ENCODE data around the gene SARM1.

The SARM1 gene

GRCh38 chr17:28344011-28344410 is 27.5 kb upstream of the SARM1 start:
- Histone ChIP-seq H3K4me3 (ENCODE audit: low read length) (no peak overlapping the region), H3K9ac (ENCODE audit: low read depth, low read length) (no peak overlapping the region), H3K27me3 (ENCODE audit: insufficient read depth, low read length) (no peaks in the 10 kb centered on the region), H3K4me1 (ENCODE audit: insufficient read depth, low read length) (peaks cover 9% of the 10 kb centered on the region), H3K9me3 (ENCODE audit: insufficient read depth, low read depth, low read length) (no peaks in the 10 kb centered on the region), H3K36me3 (ENCODE audit: insufficient read depth, low read depth, low read length) (peaks cover 91% of the 10 kb centered on the region), H3K27ac (ENCODE audit: low read length) (no peak overlapping the region)

DNA sequence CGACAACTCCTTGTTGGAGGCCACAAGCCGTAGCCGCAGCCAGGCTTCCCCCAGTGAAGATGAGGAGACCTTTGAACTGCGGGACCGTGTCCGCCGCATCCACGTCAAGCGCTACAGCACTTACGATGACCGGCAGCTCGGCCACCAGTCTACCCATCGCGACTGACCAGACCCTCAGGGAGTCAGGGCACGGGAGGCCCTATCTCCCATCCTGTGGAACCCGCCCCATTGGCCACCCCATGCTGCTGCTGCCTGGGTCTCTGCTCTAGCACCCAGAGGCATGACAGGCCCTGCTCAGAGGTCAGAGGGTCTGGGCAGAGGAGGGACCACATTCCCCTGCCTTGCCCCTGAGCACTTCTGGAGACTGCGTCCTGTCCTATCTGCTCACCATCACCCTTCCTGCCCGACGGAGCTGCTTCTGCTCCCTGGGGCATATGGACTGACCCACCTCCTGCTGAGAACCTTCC is 27.0 kb upstream of the SARM1 start:
- H3K9me3 ChIP-seq (ENCODE audit: insufficient read depth, low read depth, low read length): no peaks in the 10 kb centered on the region
- no peak overlapping the region for H3K4me3 ChIP-seq (ENCODE audit: low read length)
- H3K36me3 ChIP-seq (ENCODE audit: insufficient read depth, low read depth, low read length): peaks cover 92% of the 10 kb centered on the region
- no peak overlapping the region for H3K9ac ChIP-seq (ENCODE audit: low read depth, low read length)
- no peaks in the 10 kb centered on the region for H3K27me3 ChIP-seq (ENCODE audit: insufficient read depth, low read length)
- peaks cover 9% of the 10 kb centered on the region for H3K4me1 ChIP-seq (ENCODE audit: insufficient read depth, low read length)
- H3K27ac ChIP-seq (ENCODE audit: low read length): no peak overlapping the region

- Histone ChIP-seq H3K4me3 (ENCODE audit: low read length) (no peak overlapping the region), H3K27ac (ENCODE audit: low read length) (no peak overlapping the region), H3K36me3 (ENCODE audit: insufficient read depth, low read depth, low read length) (peaks cover 97% of the 10 kb centered on the region), H3K9ac (ENCODE audit: low read depth, low read length) (no peak overlapping the region), H3K4me1 (ENCODE audit: insufficient read depth, low read length) (peaks cover 9% of the 10 kb centered on the region), H3K27me3 (ENCODE audit: insufficient read depth, low read length) (no peaks in the 10 kb centered on the region), H3K9me3 (ENCODE audit: insufficient read depth, low read depth, low read length) (no peaks in the 10 kb centered on the region)
These were observed 25.9 kb upstream of the SARM1 start for GRCh38 chr17:28345419-28346198.

GRCh38 chr17:28346199-28346580 is 25.3 kb upstream of the SARM1 start:
- Histone ChIP-seq H3K4me1 (ENCODE audit: insufficient read depth, low read length) (peaks cover 9% of the 10 kb centered on the region), H3K9me3 (ENCODE audit: insufficient read depth, low read depth, low read length) (no peaks in the 10 kb centered on the region), H3K9ac (ENCODE audit: low read depth, low read length) (no peak overlapping the region), H3K4me3 (ENCODE audit: low read length) (no peak overlapping the region), H3K27me3 (ENCODE audit: insufficient read depth, low read length) (no peaks in the 10 kb centered on the region), H3K27ac (ENCODE audit: low read length) (no peak overlapping the region), H3K36me3 (ENCODE audit: insufficient read depth, low read depth, low read length) (peaks cover 97% of the 10 kb centered on the region)

GRCh38 chr17:28346746-28347246 is 24.7 kb upstream of the SARM1 start:
- Histone ChIP-seq H3K4me1 (ENCODE audit: insufficient read depth, low read length) (peaks cover 9% of the 10 kb centered on the region), H3K9ac (ENCODE audit: low read depth, low read length) (no peak overlapping the region), H3K9me3 (ENCODE audit: insufficient read depth, low read depth, low read length) (no peaks in the 10 kb centered on the region), H3K27ac (ENCODE audit: low read length) (no peak overlapping the region), H3K4me3 (ENCODE audit: low read length) (no peak overlapping the region), H3K27me3 (ENCODE audit: insufficient read depth, low read length) (no peaks in the 10 kb centered on the region), H3K36me3 (ENCODE audit: insufficient read depth, low read depth, low read length) (peaks cover 97% of the 10 kb centered on the region)

DNA sequence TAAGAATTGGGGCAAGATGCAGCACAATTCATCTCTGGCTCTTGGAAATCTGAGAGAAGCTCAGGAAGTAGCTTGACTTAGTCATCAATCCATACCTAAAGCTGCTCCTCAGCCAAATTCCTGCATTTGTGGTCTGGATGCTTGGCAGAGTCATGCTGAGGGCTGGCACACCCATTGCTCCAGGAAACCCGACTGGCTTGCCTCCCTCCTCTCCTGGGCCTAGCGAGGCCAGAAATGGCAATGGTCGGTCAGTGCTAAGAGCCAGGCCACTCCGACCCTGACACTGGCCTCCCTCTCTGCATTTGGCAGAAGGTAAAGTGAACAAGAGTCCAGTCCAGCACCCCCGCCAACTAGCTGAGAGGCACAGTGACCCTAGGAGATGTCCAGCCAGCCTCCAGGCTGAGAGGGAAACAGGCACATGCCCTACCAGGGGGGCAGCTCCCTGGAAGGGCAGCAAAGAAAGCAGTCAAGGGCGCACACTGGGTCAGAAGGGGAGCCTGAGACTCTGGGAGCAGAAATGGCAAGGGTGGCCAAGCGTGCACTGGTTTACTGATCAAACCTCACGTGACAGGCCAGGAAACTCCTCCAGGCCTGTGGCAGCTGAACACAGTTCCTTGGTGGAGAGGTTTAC is 24.1 kb upstream of the SARM1 start:
- peaks cover 96% of the 10 kb centered on the region for H3K36me3 ChIP-seq (ENCODE audit: insufficient read depth, low read depth, low read length)
- H3K9ac ChIP-seq (ENCODE audit: low read depth, low read length): no peak overlapping the region
- H3K27ac ChIP-seq (ENCODE audit: low read length): no peak overlapping the region

GRCh38 chr17:28348979-28349378 is 22.5 kb upstream of the SARM1 start:
- Histone ChIP-seq H3K9me3 (ENCODE audit: insufficient read depth, low read depth, low read length) (no peaks in the 10 kb centered on the region), H3K4me3 (ENCODE audit: low read length) (no peak overlapping the region), H3K27me3 (ENCODE audit: insufficient read depth, low read length) (no peaks in the 10 kb centered on the region), H3K9ac (ENCODE audit: low read depth, low read length) (no peak overlapping the region), H3K36me3 (ENCODE audit: insufficient read depth, low read depth, low read length) (peaks cover 97% of the 10 kb centered on the region), H3K4me1 (ENCODE audit: insufficient read depth, low read length) (peaks cover 9% of the 10 kb centered on the region), H3K27ac (ENCODE audit: low read length) (no peak overlapping the region)

More for the DNA sequence above, 24.1 kb upstream of the SARM1 start:
- H3K4me3 ChIP-seq (ENCODE audit: low read length): no peak overlapping the region
- no peaks in the 10 kb centered on the region for H3K27me3 ChIP-seq (ENCODE audit: insufficient read depth, low read length)
- peaks cover 9% of the 10 kb centered on the region for H3K4me1 ChIP-seq (ENCODE audit: insufficient read depth, low read length)
- no peaks in the 10 kb centered on the region for H3K9me3 ChIP-seq (ENCODE audit: insufficient read depth, low read depth, low read length)

DNA sequence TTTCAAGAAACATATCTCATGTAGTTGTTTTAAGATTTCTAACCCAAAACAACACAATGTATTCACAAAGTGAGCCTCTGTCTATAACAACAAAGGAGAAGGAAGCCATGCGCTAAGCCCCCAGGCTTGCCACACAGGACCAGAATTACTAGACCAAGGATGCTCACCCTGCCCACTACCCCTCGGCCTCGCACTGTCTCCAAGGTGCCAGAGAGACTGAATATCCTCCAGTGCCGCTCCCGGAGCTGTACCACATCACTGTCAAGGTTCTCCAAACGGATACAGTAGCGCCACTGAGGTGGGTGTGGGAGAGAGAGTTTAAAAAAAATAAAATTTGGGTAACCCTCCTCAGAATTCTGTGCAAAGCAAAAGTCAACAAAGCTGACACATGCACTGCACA is 21.2 kb upstream of the SARM1 start:
- peaks cover 9% of the 10 kb centered on the region for H3K4me1 ChIP-seq (ENCODE audit: insufficient read depth, low read length)
- no peak overlapping the region for H3K9ac ChIP-seq (ENCODE audit: low read depth, low read length)
- no peaks in the 10 kb centered on the region for H3K27me3 ChIP-seq (ENCODE audit: insufficient read depth, low read length)
- no peaks in the 10 kb centered on the region for H3K9me3 ChIP-seq (ENCODE audit: insufficient read depth, low read depth, low read length)
- H3K27ac ChIP-seq (ENCODE audit: low read length): no peak overlapping the region
- no peak overlapping the region for H3K4me3 ChIP-seq (ENCODE audit: low read length)
- H3K36me3 ChIP-seq (ENCODE audit: insufficient read depth, low read depth, low read length): peaks cover 97% of the 10 kb centered on the region

- Histone ChIP-seq H3K4me1 (ENCODE audit: insufficient read depth, low read length) (peaks cover 6% of the 10 kb centered on the region; the same call in 1 of the 2 replicates), H3K9me3 (ENCODE audit: insufficient read depth, low read depth, low read length) (no peaks in the 10 kb centered on the region), H3K36me3 (ENCODE audit: insufficient read depth, low read depth, low read length) (peaks cover 59% of the 10 kb centered on the region), H3K9ac (ENCODE audit: low read depth, low read length) (peak within 1 kb of the TSS; percentile 98), H3K27me3 (ENCODE audit: insufficient read depth, low read length) (no peaks in the 10 kb centered on the region), H3K4me3 (ENCODE audit: low read length) (peak within 1 kb of the TSS; percentile 85), H3K27ac (ENCODE audit: low read length) (peak within 1 kb of the TSS; percentile 40)
These were observed 14.2 kb upstream of the SARM1 start, which contains the start of gene POLDIP2 for GRCh38 chr17:28357061-28357900. Gene POLDIP2 (minus strand): TSS chr17:28357527. CDS start chr17:28357448, 79 bp downstream.

DNA sequence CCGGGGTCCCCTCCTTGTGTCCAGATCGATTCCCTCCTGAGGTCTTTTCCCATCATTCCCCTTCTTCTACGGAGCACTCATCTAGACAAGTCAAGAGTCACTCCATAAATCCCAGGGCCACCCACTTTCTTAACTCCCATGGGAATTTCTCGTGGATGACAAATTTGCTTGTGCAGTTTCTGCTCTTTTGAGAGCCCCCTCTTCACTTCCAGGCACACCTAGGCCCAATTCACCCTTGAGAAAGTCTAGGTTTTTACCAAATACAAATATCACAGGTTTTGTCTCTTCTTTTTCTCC is 13.6 kb upstream of the SARM1 start:
- Histone ChIP-seq H3K27me3 (ENCODE audit: insufficient read depth, low read length) (no peaks in the 10 kb centered on the region), H3K9ac (ENCODE audit: low read depth, low read length) (peak overlapping the region; percentile 98), H3K4me3 (ENCODE audit: low read length) (peak overlapping the region; percentile 85), H3K36me3 (ENCODE audit: insufficient read depth, low read depth, low read length) (peaks cover 56% of the 10 kb centered on the region), H3K9me3 (ENCODE audit: insufficient read depth, low read depth, low read length) (no peaks in the 10 kb centered on the region), H3K4me1 (ENCODE audit: insufficient read depth, low read length) (peaks cover 6% of the 10 kb centered on the region; the same call in 1 of the 2 replicates), H3K27ac (ENCODE audit: low read length) (peak overlapping the region; percentile 40)

DNA sequence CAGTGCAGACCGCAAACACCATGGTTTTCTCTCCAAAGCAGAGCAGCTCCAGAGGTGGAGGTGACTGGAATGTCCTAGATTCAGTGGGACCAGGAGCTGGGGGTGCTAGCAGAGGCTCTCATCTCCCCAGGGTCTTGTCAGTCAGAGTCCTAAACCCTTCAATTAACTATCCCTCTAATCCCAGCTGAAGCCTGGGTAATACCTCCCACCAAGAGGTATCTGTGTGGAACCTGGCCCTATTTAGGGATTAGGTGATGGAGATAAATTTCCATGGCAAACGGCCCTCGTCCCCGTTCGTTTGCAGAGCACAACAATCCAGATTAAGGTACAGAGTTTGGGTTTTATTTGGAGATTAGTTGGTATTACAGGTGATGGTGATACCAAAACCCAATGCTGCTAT is 8.3 kb upstream of the SARM1 start:
- no peaks in the 10 kb centered on the region for H3K9me3 ChIP-seq (ENCODE audit: insufficient read depth, low read depth, low read length)
- no peaks in the 10 kb centered on the region for H3K27me3 ChIP-seq (ENCODE audit: insufficient read depth, low read length)
- no peak overlapping the region for H3K27ac ChIP-seq (ENCODE audit: low read length)
- no peak overlapping the region for H3K9ac ChIP-seq (ENCODE audit: low read depth, low read length)
- no peak overlapping the region for H3K4me3 ChIP-seq (ENCODE audit: low read length)
- peaks cover 31% of the 10 kb centered on the region for H3K36me3 ChIP-seq (ENCODE audit: insufficient read depth, low read depth, low read length)
- peaks cover 4% of the 10 kb centered on the region; the same call in 1 of the 2 replicates for H3K4me1 ChIP-seq (ENCODE audit: insufficient read depth, low read length)
